Chondrocyte (in vitro differentiated cells): Measurements from ENCODE around the gene RCL1. TPM values are rescaled to one million over a fixed set of nuclear protein-coding genes. Genes with fewer than 3 reads are reported as not detected.

Experiments used
- DNase-seq: peaks from one replicate; pipeline ENCODE4 v3.0.0; 2021; ENCODE audit warnings: mixed read lengths, low spot score
- H3K27ac Mint-ChIP-seq: one replicate; pipeline ENCODE4 v1.8.0; 2021; ENCODE audit warnings: mild to moderate bottlenecking, moderate library complexity, mixed read lengths; ENCODE audit not compliant: unreplicated experiment
- H3K27me3 Mint-ChIP-seq: 2 replicates; pipeline ENCODE4 v1.8.0; 2021; ENCODE audit warnings: low read depth, mixed read lengths
- H3K36me3 Mint-ChIP-seq: 2 replicates; pipeline ENCODE4 v1.8.0; 2021; ENCODE audit warnings: low read depth, mixed read lengths
- H3K4me1 Mint-ChIP-seq: 2 replicates; pipeline ENCODE4 v1.8.0; 2021; ENCODE audit warnings: low read depth, mild to moderate bottlenecking, mixed read lengths
- H3K4me3 Mint-ChIP-seq: one replicate; pipeline ENCODE4 v1.8.0; 2021; ENCODE audit warnings: mild to moderate bottlenecking, moderate library complexity, mixed read lengths; ENCODE audit not compliant: unreplicated experiment
- H3K9me3 Mint-ChIP-seq: 2 replicates; pipeline ENCODE4 v1.8.0; 2021; ENCODE audit warnings: low read depth, mixed read lengths
- CTCF ChIP-seq: fragments of 200-600 bp; sonication (generic); IDR thresholded peaks from 2 replicates; pipeline ENCODE4 v1.5.0; 2021; ENCODE audit warnings: antibody characterized with exemption, mild to moderate bottlenecking, moderate library complexity
- total RNA-seq: library from RNA; stranded (reverse); gene quantifications from 3 replicates; pipeline ENCODE4 v1.2.1, GENCODE V29; 2021

The RCL1 gene
- total RNA-seq, 1 donor from 2014 or later: 8.6 TPM

- Mint-ChIP-seq H3K4me3 (no peak overlapping the region), H3K4me1 (peaks cover 42% of the 10 kb centered on the region), H3K36me3 (peaks cover 3% of the 10 kb centered on the region), H3K27ac (no peak overlapping the region), H3K27me3 (no peaks in the 10 kb centered on the region), H3K9me3 (no peaks in the 10 kb centered on the region)
- no peak for DNase-seq
- TF ChIP-seq CTCF: no peak
These were observed 38.0 kb downstream of the RCL1 start for GRCh38 chr9:4830699-4831098.

GRCh38 chr9:4831119-4831518 is 38.4 kb downstream of the RCL1 start:
- Mint-ChIP-seq H3K27me3 (no peaks in the 10 kb centered on the region), H3K4me3 (no peak overlapping the region), H3K27ac (no peak overlapping the region), H3K36me3 (peaks cover 3% of the 10 kb centered on the region), H3K9me3 (no peaks in the 10 kb centered on the region), H3K4me1 (peaks cover 44% of the 10 kb centered on the region)
- no peak for TF ChIP-seq CTCF
- DNase-seq: no peak

GRCh38 chr9:4831944-4832343 is 39.2 kb downstream of the RCL1 start:
- no peak for TF ChIP-seq CTCF
- H3K9me3 Mint-ChIP-seq: no peaks in the 10 kb centered on the region
- peaks cover 44% of the 10 kb centered on the region for H3K4me1 Mint-ChIP-seq
- no peak overlapping the region for H3K27ac Mint-ChIP-seq
- H3K27me3 Mint-ChIP-seq: no peaks in the 10 kb centered on the region
- H3K4me3 Mint-ChIP-seq: no peak overlapping the region
- no peak for DNase-seq
- H3K36me3 Mint-ChIP-seq: peaks cover 3% of the 10 kb centered on the region

- peaks cover 46% of the 10 kb centered on the region for H3K4me1 Mint-ChIP-seq
- TF ChIP-seq CTCF: no peak
- no peaks in the 10 kb centered on the region for H3K27me3 Mint-ChIP-seq
- DNase-seq: no peak
- peaks cover 3% of the 10 kb centered on the region for H3K36me3 Mint-ChIP-seq
- no peaks in the 10 kb centered on the region for H3K9me3 Mint-ChIP-seq
- no peak overlapping the region for H3K4me3 Mint-ChIP-seq
- H3K27ac Mint-ChIP-seq: peak overlapping the region; percentile 92
These were observed 40.2 kb downstream of the RCL1 start for GRCh38 chr9:4832786-4833579.

GRCh38 chr9:4833781-4834560 is 41.2 kb downstream of the RCL1 start:
- DNase-seq: no peak
- Mint-ChIP-seq H3K4me1 (peaks cover 56% of the 10 kb centered on the region), H3K9me3 (no peaks in the 10 kb centered on the region), H3K27ac (peak overlapping the region; percentile 92), H3K36me3 (peaks cover 3% of the 10 kb centered on the region), H3K4me3 (no peak overlapping the region), H3K27me3 (no peaks in the 10 kb centered on the region)
- TF ChIP-seq CTCF: no peak
